Activated B cell treated with CpG ODN at 0.5 μM for 24 hours (primary cell): ENCODE measurements around the gene CTSF. TPM values are rescaled to one million over a fixed set of nuclear protein-coding genes. Genes with fewer than 3 reads are reported as not detected.
"Not testable (repeated sequence)": the region's sequence is repeated elsewhere in the genome, so short reads cannot be mapped to it uniquely, and the experiment has no call there.

Experiments
- ATAC-seq: fragments of 200-7000 bp; cut with Tn5 transposase; one replicate; pipeline ENCODE4 v1.10.0; 2021; ENCODE audit warnings: low read depth, mild to moderate bottlenecking, moderate library complexity
- CTCF ChIA-PET: fragments of 350-600 bp; sonication (Branson Sonifier 250); formaldehyde crosslinking; loops from one replicate; lab custom pipeline; 2021; ENCODE audit warnings: antibody characterized with exemption; lab: Charles Lee
- POLR2A ChIA-PET: fragments of 350-600 bp; sonication (Branson Sonifier 250); formaldehyde crosslinking; loops from one replicate; lab custom pipeline; 2021; ENCODE audit warnings: antibody characterized with exemption; lab: Charles Lee
- DNase-seq: peaks from one replicate; pipeline ENCODE4 v3.0.0; 2022
- H3K27ac Mint-ChIP-seq: one replicate; pipeline ENCODE4 v1.8.0; 2020; ENCODE audit warnings: mixed read lengths
- H3K27me3 Mint-ChIP-seq: one replicate; pipeline ENCODE4 v1.8.0; 2021; ENCODE audit warnings: mixed read lengths
- H3K36me3 Mint-ChIP-seq: one replicate; pipeline ENCODE4 v1.8.0; 2021; ENCODE audit warnings: low read depth, mixed read lengths
- H3K4me1 Mint-ChIP-seq: one replicate; pipeline ENCODE4 v1.8.0; 2021; ENCODE audit warnings: mixed read lengths
- H3K4me3 Mint-ChIP-seq: one replicate; pipeline ENCODE4 v1.8.0; 2020; ENCODE audit warnings: mild to moderate bottlenecking, mixed read lengths
- H3K9me3 Mint-ChIP-seq: one replicate; pipeline ENCODE4 v1.8.0; 2020; ENCODE audit warnings: mixed read lengths
- intact Hi-C: fragments of 100-400 bp; cut with micrococcal nuclease; formaldehyde crosslinking; loops from one replicate; pipeline ENCODE4 v1.15.1; 2024
- total RNA-seq: library from RNA; stranded (reverse); gene quantifications from 2 replicates; pipeline ENCODE4 v1.2.3, GENCODE V29; 2022
- TF ChIP-seq, protein P1 (sequence below): fragments of 200-600 bp; IDR thresholded peaks from one replicate; pipeline ENCODE4 v1.8.0; 2022; ENCODE audit warnings: antibody characterized with exemption, mild to moderate bottlenecking

CTSF gene
- total RNA-seq, 1 donor from 2014 or later: 3.6 TPM

DNA sequence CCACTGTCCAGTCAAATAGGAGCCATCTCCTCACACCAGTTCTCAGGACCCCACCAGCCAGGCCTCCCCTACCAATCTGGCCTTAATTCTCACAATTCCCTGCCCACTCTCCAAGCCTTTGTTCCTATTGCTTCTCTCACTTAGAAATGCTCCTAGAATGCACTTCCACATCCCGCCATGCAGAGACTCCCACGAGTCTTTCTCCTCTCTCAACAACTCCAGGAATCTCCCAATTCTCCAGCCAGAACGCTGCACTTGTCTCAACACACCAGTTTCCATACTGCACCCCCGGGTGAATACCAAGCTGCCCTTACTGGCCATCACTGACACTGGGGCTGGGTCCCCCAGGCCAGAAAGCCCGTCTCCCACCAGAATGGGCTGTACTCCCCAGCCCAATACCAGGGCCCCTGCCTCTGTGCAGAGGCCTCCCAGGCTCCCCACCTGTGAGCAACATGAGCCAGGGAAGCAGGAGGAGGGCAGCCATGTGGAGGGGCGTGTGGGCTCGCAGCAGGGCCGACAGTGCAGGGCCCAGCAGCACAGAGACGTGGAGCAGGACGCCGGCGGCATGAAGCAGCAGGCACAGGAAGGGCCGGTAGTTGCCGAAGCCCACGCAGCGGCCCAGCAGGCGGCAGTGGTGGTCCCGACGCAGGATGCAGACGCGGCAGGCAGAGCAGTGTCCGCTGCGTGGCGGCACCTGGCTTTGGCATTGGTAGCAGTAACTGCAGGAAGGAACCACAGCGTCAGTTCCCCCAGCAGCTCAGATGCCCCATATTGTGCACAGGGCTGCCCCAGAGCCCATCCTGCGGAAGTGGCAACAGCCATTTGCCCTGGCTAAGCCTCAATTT, 24.9 kb downstream of the CTSF start:
- TF ChIP-seq, protein P1, sequence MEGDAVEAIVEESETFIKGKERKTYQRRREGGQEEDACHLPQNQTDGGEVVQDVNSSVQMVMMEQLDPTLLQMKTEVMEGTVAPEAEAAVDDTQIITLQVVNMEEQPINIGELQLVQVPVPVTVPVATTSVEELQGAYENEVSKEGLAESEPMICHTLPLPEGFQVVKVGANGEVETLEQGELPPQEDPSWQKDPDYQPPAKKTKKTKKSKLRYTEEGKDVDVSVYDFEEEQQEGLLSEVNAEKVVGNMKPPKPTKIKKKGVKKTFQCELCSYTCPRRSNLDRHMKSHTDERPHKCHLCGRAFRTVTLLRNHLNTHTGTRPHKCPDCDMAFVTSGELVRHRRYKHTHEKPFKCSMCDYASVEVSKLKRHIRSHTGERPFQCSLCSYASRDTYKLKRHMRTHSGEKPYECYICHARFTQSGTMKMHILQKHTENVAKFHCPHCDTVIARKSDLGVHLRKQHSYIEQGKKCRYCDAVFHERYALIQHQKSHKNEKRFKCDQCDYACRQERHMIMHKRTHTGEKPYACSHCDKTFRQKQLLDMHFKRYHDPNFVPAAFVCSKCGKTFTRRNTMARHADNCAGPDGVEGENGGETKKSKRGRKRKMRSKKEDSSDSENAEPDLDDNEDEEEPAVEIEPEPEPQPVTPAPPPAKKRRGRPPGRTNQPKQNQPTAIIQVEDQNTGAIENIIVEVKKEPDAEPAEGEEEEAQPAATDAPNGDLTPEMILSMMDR: no peak
- intact Hi-C loops: loop anchor here (1.0 to 10.0 kb wide), 2 partner anchors 135 to 301 kb away; partner anchors contain the start of gene RCE1

DNA sequence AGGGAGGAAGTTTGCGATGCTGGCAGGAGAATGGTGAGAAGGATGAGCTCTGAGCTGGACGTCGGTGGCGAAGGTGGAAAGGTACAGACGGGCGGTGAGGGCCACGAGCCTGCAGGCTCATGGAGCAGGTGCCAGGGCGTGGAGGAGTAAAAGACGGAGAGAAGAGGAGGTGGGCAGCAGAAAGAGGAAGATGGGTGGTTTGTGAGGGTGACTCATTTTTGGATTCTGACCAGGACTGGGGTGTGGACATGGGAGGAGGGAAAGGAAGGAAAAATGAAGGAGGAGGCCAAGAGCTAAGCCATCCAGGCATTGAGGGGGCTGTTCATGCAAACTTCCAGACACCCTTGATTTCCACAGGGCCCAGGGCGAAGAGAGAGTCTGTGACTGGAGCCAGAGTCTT, 26.0 kb downstream of the CTSF start:
- ChIA-PET CTCF (no interaction called here), POLR2A (interaction anchor here (0.6 to 1.2 kb wide), 2 partner anchors 135 to 289 kb away, joined by 3 read pairs; no protein-coding TSS in a partner anchor)
- peak overlapping the region; percentile 19 for H3K27ac Mint-ChIP-seq
- ATAC-seq: no peak
- peaks cover 45% of the 10 kb centered on the region for H3K36me3 Mint-ChIP-seq
- TF ChIP-seq, protein P1: no peak
- intact Hi-C loops: loop anchor here (10.0 kb wide), 1 partner anchor 302 kb away; the partner anchor contains the start of gene RCE1
- H3K9me3 Mint-ChIP-seq: no peaks in the 10 kb centered on the region
- no peak for DNase-seq
- no peaks in the 10 kb centered on the region for H3K27me3 Mint-ChIP-seq
- peaks cover 35% of the 10 kb centered on the region for H3K4me1 Mint-ChIP-seq
- no peak overlapping the region for H3K4me3 Mint-ChIP-seq

More for the DNA sequence above, 24.9 kb downstream of the CTSF start:
- Mint-ChIP-seq H3K4me1 (peaks cover 35% of the 10 kb centered on the region), H3K9me3 (no peaks in the 10 kb centered on the region), H3K27me3 (no peaks in the 10 kb centered on the region), H3K36me3 (peaks cover 39% of the 10 kb centered on the region), H3K27ac (peak overlapping the region; percentile 82), H3K4me3 (peak overlapping the region; percentile 53)
- ATAC-seq (peak; percentile 51), DNase-seq (peak; percentile 59)
- ChIA-PET CTCF (interaction anchor here (0.5 to 1.9 kb wide), 3 partner anchors 36 to 135 kb away, joined by 3 to 6 read pairs (median 4); no protein-coding TSS in a partner anchor), POLR2A (interaction anchor here (0.5 to 1.0 kb wide), 4 partner anchors 73 to 135 kb away, joined by 4 to 6 read pairs (median 4); partner anchors contain the start of genes RBM14, RBM4 and RBM4B)

DNA sequence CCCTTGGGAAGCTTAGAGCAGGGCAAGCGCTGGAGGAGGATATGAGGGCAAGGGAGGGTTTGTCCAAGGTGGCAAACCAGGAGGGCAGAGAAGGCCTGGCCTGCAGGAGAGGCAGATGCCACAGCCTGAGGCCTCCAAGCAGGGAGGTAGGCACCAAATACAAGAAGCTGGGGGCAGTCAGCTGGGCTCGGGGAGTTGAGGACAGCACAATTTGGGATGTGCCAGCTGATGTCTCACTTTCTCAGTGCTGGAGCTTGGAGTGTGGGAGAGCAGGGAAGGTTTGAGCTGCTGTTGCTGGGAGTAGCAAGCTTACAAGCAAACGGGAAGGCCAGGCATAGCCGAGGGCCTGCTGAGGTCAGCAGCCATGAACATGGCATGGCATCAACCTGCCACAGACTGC, 26.5 kb downstream of the CTSF start:
- Mint-ChIP-seq H3K9me3 (no peaks in the 10 kb centered on the region), H3K27ac (peak overlapping the region; percentile 21), H3K4me3 (no peak overlapping the region), H3K27me3 (no peaks in the 10 kb centered on the region), H3K36me3 (peaks cover 50% of the 10 kb centered on the region), H3K4me1 (peaks cover 34% of the 10 kb centered on the region)
- POLR2A ChIA-PET: interaction anchor here (0.6 to 1.2 kb wide), 2 partner anchors 135 to 290 kb away, joined by 3 read pairs; no protein-coding TSS in a partner anchor
- CTCF ChIA-PET: no interaction called here
- intact Hi-C loops: loop anchor here (10.0 kb wide), 1 partner anchor 303 kb away; the partner anchor contains the start of gene RCE1
- ATAC-seq (no peak), DNase-seq (no peak)
- TF ChIP-seq, protein P1: no peak

DNA sequence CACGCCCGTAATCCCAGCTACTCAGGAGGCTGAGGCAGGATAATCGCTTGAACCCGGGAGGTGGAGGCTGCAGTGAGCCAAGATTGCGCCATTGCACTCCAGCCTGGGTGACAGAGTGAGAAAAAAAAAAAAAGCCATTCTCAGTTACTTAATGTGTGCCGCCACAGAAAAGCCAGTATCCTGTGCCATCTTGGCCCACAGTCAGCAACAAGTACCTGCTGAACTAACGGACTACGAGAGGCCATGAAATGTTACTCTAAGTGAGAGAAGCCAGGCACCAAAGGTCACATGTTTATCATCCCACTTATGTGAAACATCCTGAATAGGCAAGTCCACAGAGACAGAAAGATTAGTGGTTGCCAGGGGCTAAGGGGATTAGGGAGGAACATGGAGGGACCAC, 27.8 kb downstream of the CTSF start:
- ATAC-seq, H3K27me3 Mint-ChIP-seq, H3K9me3 Mint-ChIP-seq, CTCF ChIA-PET, DNase-seq, H3K27ac Mint-ChIP-seq, H3K4me3 Mint-ChIP-seq: not testable (repeated sequence)
- H3K36me3 Mint-ChIP-seq: peaks cover 63% of the 10 kb centered on the region
- peaks cover 29% of the 10 kb centered on the region for H3K4me1 Mint-ChIP-seq
- POLR2A ChIA-PET: interaction anchor here (0.7 kb wide), 1 partner anchor 15 kb away, joined by 3 read pairs; no protein-coding TSS in a partner anchor
- intact Hi-C loops: loop anchor here (10.0 kb wide), 1 partner anchor 304 kb away; the partner anchor contains the start of gene RCE1

DNA sequence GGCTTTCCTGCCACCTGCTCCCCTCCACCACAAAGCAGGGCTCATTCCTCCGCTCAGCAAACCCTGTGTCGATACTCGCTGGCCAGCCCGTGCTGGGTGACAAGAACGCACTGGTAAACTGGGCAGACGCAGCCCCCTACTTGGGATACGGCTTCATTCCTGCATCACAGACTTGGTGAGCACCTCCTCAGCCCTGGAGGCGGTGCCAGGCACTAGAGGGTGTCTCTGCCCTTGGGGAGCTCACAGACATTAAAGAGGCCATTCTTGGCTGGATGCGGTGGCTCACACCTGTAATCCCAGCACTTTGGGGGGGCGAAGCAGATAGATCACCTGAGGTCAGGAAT, 28.6 kb downstream of the CTSF start:
- Mint-ChIP-seq H3K27me3 (no peaks in the 10 kb centered on the region), H3K9me3 (no peaks in the 10 kb centered on the region), H3K4me3 (no peak overlapping the region), H3K36me3 (peaks cover 69% of the 10 kb centered on the region), H3K27ac (no peak overlapping the region), H3K4me1 (peaks cover 23% of the 10 kb centered on the region)
- POLR2A ChIA-PET: interaction anchor here (0.7 kb wide), 1 partner anchor 15 kb away, joined by 3 read pairs; no protein-coding TSS in a partner anchor
- intact Hi-C loops: loop anchor here (10.0 kb wide), 1 partner anchor 305 kb away; the partner anchor contains the start of gene RCE1
- TF ChIP-seq, protein P1: no peak
- DNase-seq: no peak
- ATAC-seq: no peak
- CTCF ChIA-PET: no interaction called here
